K562 (cell line): ENCODE data around the gene TMEM187. TPM values are rescaled to one million over a fixed set of nuclear protein-coding genes. Genes with fewer than 3 reads are reported as not detected.

Experiments
- AFF4 ChIP-seq: sonication (generic); formaldehyde crosslinking; IDR thresholded peaks from 2 replicates; pipeline ENCODE4 v1.8.0; 2023; ENCODE audit warnings: mild to moderate bottlenecking, missing genetic modification reagents
- E2F4 ChIP-seq: sonication (generic); formaldehyde crosslinking; IDR thresholded peaks from 2 replicates; pipeline ENCODE4 v1.8.0; 2022; ENCODE audit warnings: mild to moderate bottlenecking, low read depth, missing genetic modification reagents
- GABPB2 ChIP-seq: fragments of 250-450 bp; sonication (Bioruptor Pico); conservative IDR thresholded peaks from 2 replicates; pipeline ENCODE4 v1.5.1; 2021; ENCODE audit warnings: mild to moderate bottlenecking
- MTA2 ChIP-seq: fragments of 450-650 bp; IDR thresholded peaks from 2 replicates; pipeline ENCODE4 v1.6.1; 2016; ENCODE audit warnings: low read depth
- NCOA4 ChIP-seq: fragments of 450-650 bp; IDR thresholded peaks from 2 replicates; pipeline ENCODE4 v1.6.1; 2018; ENCODE audit warnings: mild to moderate bottlenecking; ENCODE audit not compliant: partially characterized antibody
- OTX1 ChIP-seq: fragments of 450-650 bp; formaldehyde crosslinking; IDR thresholded peaks from 2 replicates; pipeline ENCODE4 v1.4.0; 2022; ENCODE audit warnings: mild to moderate bottlenecking
- RREB1 ChIP-seq: fragments of 250-450 bp; sonication (Bioruptor Pico); IDR thresholded peaks from 2 replicates; pipeline ENCODE4 v1.4.0; 2020
- ZNF23 ChIP-seq: fragments of 250-450 bp; sonication (Bioruptor Pico); IDR thresholded peaks from 2 replicates; pipeline ENCODE4 v1.4.0; 2020; ENCODE audit warnings: mild to moderate bottlenecking
- ZNF24 ChIP-seq: fragments of 450-650 bp; IDR thresholded peaks from 2 replicates; pipeline ENCODE4 v1.6.1; 2016
- polyA plus RNA-seq, 8 experiments: library from polyadenylated mRNA; depleted of rRNA in 4 of 8; stranded (reverse) in 5 of 8; unstranded in 3 of 8; fragments of >200 nt; fragmentation: Nextera tagmentation in 2 of 8; fragmentation: Illumina TruSeq in 1 of 8; extraction: Ambion mirVana in 2 of 8; extraction: Trizol in 1 of 8; gene quantifications; 2 replicates each; pipeline versions ENCODE4 v1.2.1 to v1.2.3, GENCODE V29; 2011 to 2014; ENCODE audit warnings: inconsistent platforms in 1 of 8, missing spikeins in 1 of 8
- total RNA-seq, 7 experiments: library from RNA; depleted of rRNA in 6 of 7; stranded (reverse); fragments of >200 nt in 6 of 7; fragmentation: Illumina TruSeq in 2 of 7; extraction: Trizol in 2 of 7; gene quantifications; 2 replicates each; pipeline versions ENCODE4 v1.2.1 to v1.2.3, GENCODE V29; 2011 to 2021; ENCODE audit warnings: low replicate concordance in 1 of 7
- TF ChIP-seq, protein P1 (sequence below): fragments of 450-650 bp; IDR thresholded peaks from 2 replicates; pipeline ENCODE4 v1.6.1; 2018; ENCODE audit warnings: mild to moderate bottlenecking, low read depth; ENCODE audit not compliant: partially characterized antibody
- TF ChIP-seq, protein P2 (sequence below): IDR thresholded peaks from 3 replicates; pipeline ENCODE4 v1.6.1; 2011; ENCODE audit warnings: borderline replicate concordance, mild to moderate bottlenecking; ENCODE audit not compliant: insufficient read length, insufficient read depth

Gene TMEM187
- total and polyA plus RNA-seq, 9 of the 15 experiments (the other 6 are each of a cell fraction or from before 2014, with no cell fraction given), result 0.13 to 6.4 (median 1.6) TPM

- TF ChIP-seq, protein P1, sequence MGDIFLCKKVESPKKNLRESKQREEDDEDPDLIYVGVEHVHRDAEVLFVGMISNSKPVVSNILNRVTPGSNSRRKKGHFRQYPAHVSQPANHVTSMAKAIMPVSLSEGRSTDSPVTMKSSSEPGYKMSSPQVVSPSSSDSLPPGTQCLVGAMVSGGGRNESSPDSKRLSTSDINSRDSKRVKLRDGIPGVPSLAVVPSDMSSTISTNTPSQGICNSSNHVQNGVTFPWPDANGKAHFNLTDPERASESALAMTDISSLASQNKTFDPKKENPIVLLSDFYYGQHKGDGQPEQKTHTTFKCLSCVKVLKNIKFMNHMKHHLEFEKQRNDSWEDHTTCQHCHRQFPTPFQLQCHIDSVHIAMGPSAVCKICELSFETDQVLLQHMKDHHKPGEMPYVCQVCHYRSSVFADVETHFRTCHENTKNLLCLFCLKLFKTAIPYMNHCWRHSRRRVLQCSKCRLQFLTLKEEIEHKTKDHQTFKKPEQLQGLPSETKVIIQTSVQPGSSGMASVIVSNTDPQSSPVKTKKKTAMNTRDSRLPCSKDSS, result no peak
- TF ChIP-seq, protein P2, sequence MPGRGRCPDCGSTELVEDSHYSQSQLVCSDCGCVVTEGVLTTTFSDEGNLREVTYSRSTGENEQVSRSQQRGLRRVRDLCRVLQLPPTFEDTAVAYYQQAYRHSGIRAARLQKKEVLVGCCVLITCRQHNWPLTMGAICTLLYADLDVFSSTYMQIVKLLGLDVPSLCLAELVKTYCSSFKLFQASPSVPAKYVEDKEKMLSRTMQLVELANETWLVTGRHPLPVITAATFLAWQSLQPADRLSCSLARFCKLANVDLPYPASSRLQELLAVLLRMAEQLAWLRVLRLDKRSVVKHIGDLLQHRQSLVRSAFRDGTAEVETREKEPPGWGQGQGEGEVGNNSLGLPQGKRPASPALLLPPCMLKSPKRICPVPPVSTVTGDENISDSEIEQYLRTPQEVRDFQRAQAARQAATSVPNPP, result no peak
- TF ChIP-seq MTA2 (no peak), ZNF23 (CRISPR knock-in tag) (no peak), AFF4 (CRISPR knock-in tag) (no peak), RREB1 (CRISPR knock-in tag) (no peak), E2F4 (CRISPR knock-in tag) (0 out of 2 replicates have a peak, but pooled peaks have one; percentile 40), ZNF24 (no peak), NCOA4 (no peak), OTX1 (CRISPR knock-in tag) (no peak), GABPB2 (CRISPR knock-in tag) (no peak)
These were observed at the start of gene TMEM187 (continued) for GRCh38 chrX:153972368-153973126.
